Smooth muscle cell of trachea (primary cell): ENCODE measurements around the gene FBLN2. TPM values are rescaled to one million over a fixed set of nuclear protein-coding genes. Genes with fewer than 3 reads are reported as not detected.

Experiments
- total RNA-seq: library from RNA; depleted of rRNA; stranded (reverse); fragments of >200 nt; gene quantifications from 2 replicates; pipeline ENCODE4 v1.2.1, GENCODE V29; 2014

The FBLN2 gene
- total RNA-seq = 195 and 656 TPM in 2 replicates

DNA sequence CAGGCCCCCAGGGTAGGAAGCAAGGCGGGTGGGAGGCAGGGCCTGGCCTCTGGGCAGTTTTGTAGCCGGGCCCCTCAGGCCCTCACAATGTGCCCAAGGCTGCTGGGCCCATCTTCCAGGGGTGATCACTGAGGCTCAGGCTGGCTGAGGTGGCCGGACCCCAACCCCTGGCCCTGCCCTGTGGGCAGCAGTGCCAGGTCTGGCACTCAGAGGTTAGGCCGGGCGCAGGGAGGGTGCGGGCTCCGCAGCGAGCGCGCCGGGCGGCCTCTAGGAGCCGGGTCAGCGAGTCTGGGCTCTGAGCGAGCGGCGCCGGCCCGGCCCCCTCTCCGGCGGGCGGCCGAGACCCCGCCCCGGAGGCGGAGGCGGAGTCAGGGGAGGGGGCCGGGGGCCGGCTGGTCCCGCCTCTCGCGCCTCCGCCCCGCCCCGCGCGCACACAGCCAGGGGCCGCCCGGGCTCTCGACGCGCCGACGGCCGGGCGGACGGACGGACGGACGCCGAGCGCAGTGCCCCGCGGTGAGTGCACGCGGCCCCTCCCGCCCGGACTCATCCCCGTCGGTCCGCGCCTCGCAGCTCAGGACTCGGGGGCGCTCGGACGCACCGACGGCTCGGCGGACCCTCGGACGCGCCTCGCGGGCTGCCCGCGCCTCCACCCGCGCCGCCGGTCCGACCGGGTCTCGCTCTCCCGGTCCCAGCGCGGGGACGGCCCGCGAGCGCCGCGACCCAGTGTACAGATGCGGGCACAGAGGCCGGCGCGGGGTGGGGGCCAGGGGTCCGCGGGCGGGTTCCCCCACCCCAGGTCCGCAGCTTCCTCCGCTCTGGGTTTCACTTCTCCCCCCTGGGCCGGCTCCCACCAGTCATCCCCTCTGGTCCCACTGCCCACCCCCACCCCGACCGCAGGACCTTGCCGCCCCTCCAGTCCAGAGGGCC is at the start of gene FBLN2:
FBLN2 (plus strand) TSS at position 430 of the 927 bp plus-strand sequence. CDS start 21,231 bp downstream, outside the sequence.

Other genes with a start within 250 kb of the FBLN2 start
- gene NUP210, start 128.8 kb upstream of the FBLN2 start, total RNA-seq = under 0.01 TPM in 2 replicates
- gene HDAC11, start 68.8 kb upstream of the FBLN2 start, total RNA-seq = 14.4 and 28.4 TPM in 2 replicates